GM21381 (cell line): ENCODE results near the gene RBP4.

ENCODE experiments used
- ATAC-seq: cut with Tn5 transposase; IDR thresholded peaks from one replicate; pipeline ENCODE4 v1.9.1; 2021; ENCODE audit warnings: mild to moderate bottlenecking, moderate library complexity; ENCODE audit not compliant: unreplicated experiment

Gene RBP4

GRCh38 chr10:93597075-93597599 is 3.9 kb downstream of the RBP4 start:
- ATAC-seq: no peak

DNA sequence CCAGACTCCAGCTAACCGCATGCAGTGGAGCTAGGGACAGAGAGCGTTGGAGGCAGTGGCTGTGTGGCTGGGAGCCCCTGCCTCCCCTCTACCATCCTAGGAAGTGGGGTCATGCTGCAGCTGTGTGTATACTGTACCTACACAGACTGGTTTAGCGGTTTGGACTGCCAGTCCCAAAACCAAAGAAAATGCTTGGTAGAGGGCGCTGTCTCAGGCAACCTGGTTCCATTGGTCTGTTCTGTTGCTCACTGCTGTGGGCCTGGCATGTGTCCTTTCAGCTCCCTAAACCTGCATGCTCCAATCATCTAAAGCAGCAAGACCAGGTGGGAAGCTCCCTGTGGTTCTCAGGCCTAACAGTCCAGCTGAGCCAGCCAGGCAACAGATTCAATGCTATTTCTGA is 4.5 kb downstream of the RBP4 start:
- no peak for ATAC-seq

- no peak for ATAC-seq
These were observed 5.5 kb downstream of the RBP4 start for GRCh38 chr10:93595378-93596161.

GRCh38 chr10:93594518-93594917 is 6.5 kb downstream of the RBP4 start:
- no peak for ATAC-seq

GRCh38 chr10:93593749-93594148 is 7.3 kb downstream of the RBP4 start:
- no peak for ATAC-seq

DNA sequence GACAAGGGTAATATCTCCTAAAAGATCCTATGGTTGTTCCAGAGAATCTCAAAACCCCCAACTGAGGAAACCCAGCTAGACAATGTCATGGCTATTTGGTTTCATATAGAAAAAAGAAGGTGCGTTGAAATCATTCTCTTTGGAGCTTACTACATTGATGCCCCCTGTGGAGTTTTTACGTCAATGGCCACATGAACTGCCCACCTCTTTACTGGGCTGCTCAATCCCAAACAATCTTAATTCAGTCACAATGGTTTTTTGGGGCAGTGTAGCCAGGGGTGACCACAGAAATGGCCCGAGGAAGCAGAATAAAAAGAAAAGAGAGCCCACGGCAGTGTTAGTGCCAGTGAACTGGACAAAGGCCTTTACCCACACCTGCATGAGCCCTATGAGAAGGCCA is 7.8 kb downstream of the RBP4 start:
- ATAC-seq: no peak

DNA sequence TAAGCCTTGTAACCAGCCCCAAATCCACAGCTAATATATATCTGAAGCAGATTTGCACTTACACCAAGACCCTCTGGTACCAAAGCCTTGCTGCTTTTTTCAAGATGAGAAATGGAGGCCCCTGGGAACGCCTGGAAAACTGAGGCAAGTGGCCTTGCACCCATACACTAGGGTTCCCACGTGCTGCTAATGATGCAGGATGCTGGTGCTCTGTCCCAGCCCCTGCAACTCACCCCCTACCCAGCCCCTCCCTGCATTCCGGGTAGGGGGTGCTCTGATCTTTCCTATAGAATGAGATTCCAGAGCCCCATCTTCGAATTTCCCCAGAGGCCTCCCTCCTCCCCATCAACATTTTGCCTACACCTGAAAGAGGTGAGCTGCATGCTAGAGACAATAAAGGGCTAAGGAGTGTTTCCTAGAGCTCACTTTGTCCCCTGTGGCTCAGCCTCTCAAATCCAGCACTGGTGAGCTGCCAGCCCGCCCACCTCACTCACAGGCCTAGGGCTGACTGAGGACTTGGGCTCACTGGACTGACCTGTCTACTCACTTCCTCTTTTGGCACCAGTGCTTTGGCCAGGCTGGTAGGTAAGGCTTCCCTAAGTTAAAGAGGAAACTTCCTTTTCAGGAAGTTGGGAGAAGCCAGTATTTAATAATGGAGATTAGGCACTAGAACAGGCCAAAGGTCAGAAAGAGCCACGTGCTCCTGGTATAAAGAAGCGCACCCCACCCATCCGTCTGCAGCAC is 9.8 kb downstream of the RBP4 start:
- ATAC-seq: no peak

GRCh38 chr10:93590638-93591037 is 10.4 kb downstream of the RBP4 start:
- no peak for ATAC-seq

DNA sequence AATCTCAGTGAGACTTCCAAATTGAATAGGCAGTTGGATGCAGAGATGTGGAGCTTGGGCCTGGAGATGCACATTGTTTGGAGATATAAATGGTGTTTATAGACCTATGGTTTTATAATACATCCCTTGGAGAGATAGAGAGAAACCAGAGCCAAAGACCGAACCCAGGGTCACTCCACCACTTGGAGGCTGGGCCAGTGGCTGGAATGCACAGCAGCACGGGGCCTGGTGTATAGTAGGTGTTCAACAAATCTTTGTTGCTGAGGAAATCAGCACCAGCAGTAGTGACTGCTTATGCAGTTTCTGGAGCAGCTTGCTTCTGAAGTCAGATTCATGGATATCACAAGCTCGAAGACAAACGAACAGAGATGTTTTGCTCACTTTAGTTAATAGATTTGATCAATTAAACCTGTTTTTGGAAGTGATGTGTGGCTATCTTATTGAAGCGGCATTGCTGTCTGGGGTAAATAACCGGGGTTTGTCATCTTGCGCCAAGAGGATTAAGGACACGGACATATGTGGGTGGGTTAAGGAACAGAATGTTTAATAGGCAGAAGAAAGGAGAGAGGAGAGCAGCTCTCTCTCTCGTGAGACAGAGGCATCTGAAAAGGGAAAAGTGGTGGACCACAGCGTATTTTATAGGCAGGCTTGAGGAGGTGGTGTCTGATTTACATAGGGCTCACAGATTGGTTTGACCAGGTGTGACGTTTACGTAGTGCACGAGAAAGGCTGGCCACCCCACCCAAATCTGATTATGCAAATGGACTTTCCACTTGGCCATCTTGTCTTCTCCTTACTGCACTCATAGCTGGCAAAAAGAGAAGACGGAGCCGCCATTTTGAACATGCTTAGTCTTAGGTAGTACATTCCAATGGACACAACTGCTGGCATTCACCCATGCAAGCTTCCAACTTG is 11.1 kb downstream of the RBP4 start:
- no peak for ATAC-seq

DNA sequence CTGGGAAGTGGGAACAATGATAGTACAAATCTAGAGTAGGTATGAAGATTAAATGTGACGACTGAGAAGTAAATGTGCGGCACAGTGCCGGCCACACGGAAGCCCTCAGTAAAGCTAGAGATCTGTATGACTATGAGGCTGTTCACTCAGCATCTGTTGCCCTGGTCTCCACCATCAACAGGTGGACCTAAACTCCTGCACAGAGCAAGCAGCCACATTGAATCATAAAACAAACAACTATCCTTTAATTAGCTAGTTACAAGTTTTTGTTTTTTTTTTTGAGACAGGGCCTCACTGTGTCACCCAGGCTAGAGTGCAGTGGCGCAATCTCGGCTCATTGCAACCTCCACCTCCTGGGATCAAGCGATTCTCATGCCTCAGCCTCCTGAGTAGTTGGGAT is 16.6 kb downstream of the RBP4 start:
- ATAC-seq: no peak

GRCh38 chr10:93580828-93581227 is 20.2 kb downstream of the RBP4 start:
- ATAC-seq: no peak

GRCh38 chr10:93579985-93580711 is 20.9 kb downstream of the RBP4 start:
- no peak for ATAC-seq

GRCh38 chr10:93579089-93579488 is 21.9 kb downstream of the RBP4 start:
- no peak for ATAC-seq

DNA sequence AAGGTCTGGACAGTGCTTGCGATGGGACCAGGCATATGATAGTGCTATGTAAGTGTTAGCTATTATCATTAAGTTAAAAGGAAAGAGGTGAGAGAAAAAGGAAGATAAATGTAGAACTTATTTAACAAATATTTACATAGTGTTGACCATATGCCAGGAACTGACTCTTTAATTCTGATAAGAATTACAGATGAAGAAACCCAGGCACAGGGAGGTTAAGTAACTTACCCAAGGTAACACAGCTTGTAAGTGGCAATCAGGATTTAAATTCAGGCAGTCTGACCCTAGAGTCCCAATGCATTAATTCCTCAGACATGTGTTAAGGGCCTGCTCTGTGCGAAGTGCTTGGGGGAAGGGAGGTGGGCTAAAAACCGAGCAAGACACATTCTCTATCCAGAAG is 23.5 kb downstream of the RBP4 start:
- ATAC-seq: no peak

DNA sequence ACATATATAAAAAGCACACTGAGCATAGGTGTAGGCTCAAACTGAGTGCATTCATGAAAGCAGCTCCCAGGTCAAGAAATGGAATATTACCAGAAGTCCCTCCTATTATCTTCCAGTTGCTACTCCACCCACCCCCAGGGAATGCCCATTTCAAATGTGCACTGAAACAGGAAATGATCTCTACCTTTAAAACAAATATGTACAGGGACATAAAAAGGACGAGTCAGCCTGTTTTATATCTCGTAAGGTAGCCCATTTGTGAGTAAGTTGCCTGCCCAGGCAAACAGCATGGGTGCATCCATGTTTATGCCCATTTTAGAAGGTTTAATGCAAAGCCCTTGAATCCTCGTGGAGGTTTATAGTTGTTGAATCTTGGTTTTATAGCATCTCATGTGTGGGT is 24.1 kb downstream of the RBP4 start:
- ATAC-seq: no peak

- ATAC-seq: no peak
These were observed 27.1 kb downstream of the RBP4 start for GRCh38 chr10:93573924-93574323.

DNA sequence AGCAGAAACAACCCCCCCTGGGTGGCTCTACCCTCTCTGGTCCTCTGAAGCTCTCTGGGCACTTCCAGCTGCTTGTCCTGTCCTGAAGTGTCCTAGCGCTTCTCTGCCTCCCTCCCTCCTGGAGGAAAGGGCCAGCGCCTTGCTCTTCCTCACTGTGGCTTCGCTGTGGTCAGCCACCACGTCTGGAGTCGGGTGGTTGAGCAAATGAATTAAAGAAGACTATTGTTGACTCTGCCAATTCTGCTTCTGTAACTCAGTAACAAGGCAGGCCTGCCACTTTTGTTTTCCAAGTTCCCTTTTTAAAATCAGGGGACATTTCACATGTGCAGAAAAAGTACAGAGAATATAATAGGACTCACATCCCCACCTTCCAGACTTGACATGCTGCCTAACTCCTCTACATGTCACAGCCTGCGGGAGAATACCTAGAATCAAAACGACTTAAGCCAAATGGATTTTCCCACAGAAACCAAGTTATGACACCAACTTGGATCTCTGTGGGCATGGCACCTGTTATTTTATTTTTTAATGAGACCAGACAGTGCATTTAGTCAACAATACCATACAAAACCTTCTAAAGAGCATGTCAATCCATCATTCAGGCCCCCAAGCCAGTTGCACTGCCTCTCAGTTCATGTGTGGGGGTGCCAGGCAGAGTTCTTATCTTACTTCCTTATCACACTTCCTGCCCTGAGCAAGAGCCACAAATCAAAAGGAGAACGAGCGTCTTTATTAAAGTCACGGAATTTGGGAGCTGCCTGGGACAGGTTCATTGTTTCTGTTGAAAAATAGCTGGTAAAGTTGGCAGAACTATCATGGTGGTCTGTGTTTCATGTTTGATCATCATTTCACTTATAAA is 27.8 kb downstream of the RBP4 start:
- no peak for ATAC-seq

- ATAC-seq: no peak
These were observed 28.4 kb downstream of the RBP4 start for GRCh38 chr10:93572606-93573005.

DNA sequence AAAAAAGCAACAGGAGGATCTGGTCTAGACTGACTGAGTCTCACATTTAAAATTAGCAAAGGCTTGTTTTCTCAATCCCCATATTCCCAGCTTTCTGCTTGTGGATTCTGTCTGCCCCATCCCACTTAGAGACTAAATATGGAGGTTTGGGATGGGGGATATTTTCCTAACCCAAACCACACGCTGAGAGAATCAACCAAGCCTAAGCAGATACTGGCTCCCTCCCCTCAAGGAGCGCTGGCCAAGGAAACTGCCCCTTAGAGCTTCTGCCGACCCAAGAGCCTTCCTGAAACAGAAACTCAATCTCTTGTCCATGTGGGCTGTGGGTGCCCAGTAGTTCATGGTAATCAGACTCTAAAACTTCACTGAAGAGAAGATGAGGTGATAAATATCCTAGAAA is 30.7 kb downstream of the RBP4 start:
- ATAC-seq: no peak

- no peak for ATAC-seq
These were observed 33.0 kb downstream of the RBP4 start for GRCh38 chr10:93568105-93568390.
